Measurements from ENCODE around the gene MUCL1.
"Not testable (repeated sequence)": the region's sequence is repeated elsewhere in the genome, so short reads cannot be mapped to it uniquely, and the experiment has no call there.

The MUCL1 gene

GRCh38 chr12:54853933-54854538 is at the start of gene MUCL1:
Gene MUCL1, plus strand, starts transcription at chr12:54854516. Its CDS starts 67 bp downstream, at chr12:54854583.
- peak in 1 of 2 donors; percentile 6 for DNase-seq

GRCh38 chr12:54821676-54822075 is 32.6 kb upstream of the MUCL1 start:
- no peak for DNase-seq

GRCh38 chr12:54824402-54824801 is 29.9 kb upstream of the MUCL1 start:
- DNase-seq: no peak

- no peak for DNase-seq
Measured at GRCh38 chr12:54829511-54829910, 24.8 kb upstream of the MUCL1 start.

- peak in 1 of 2 donors; percentile 10 for DNase-seq
Measured at GRCh38 chr12:54830199-54830598, 24.1 kb upstream of the MUCL1 start.

- no peak for DNase-seq
Measured at GRCh38 chr12:54831631-54832030, 22.7 kb upstream of the MUCL1 start.

- DNase-seq: no peak
Measured at GRCh38 chr12:54840244-54840865, 14.0 kb upstream of the MUCL1 start.

GRCh38 chr12:54857406-54857805 is 3.1 kb downstream of the MUCL1 start:
- no peak for DNase-seq

- DNase-seq: no peak
Measured at GRCh38 chr12:54858562-54858961, 4.2 kb downstream of the MUCL1 start.

- DNase-seq: no peak
Measured at GRCh38 chr12:54859502-54859901, 5.2 kb downstream of the MUCL1 start.

- no peak for DNase-seq
Measured at GRCh38 chr12:54861927-54862326, 7.6 kb downstream of the MUCL1 start.

GRCh38 chr12:54863948-54864618 is 9.8 kb downstream of the MUCL1 start:
- no peak for DNase-seq

- DNase-seq: no peak
Measured at GRCh38 chr12:54865683-54866324, 11.5 kb downstream of the MUCL1 start.

- DNase-seq: no peak
Measured at GRCh38 chr12:54868690-54869089, 14.4 kb downstream of the MUCL1 start.

GRCh38 chr12:54870048-54870447 is 15.7 kb downstream of the MUCL1 start:
- no peak for DNase-seq

- DNase-seq: no peak
Measured at GRCh38 chr12:54870617-54871016, 16.3 kb downstream of the MUCL1 start.

GRCh38 chr12:54879150-54879549 is 24.8 kb downstream of the MUCL1 start:
- DNase-seq: no peak

GRCh38 chr12:54879579-54879978 is 25.3 kb downstream of the MUCL1 start:
- no peak for DNase-seq

GRCh38 chr12:54882079-54882478 is 27.8 kb downstream of the MUCL1 start:
- no peak for DNase-seq

- DNase-seq: not testable (repeated sequence)
Measured at GRCh38 chr12:54882597-54882996, 28.3 kb downstream of the MUCL1 start.

GRCh38 chr12:54888428-54888827 is 34.1 kb downstream of the MUCL1 start:
- DNase-seq: not testable (repeated sequence)

- DNase-seq: peak in 1 of 2 donors; percentile 10
Measured at GRCh38 chr12:54890339-54890738, 36.0 kb downstream of the MUCL1 start.

GRCh38 chr12:54891717-54892478 is 37.6 kb downstream of the MUCL1 start:
- DNase-seq: no peak

All from hippocampal formation (tissue), 2 donors.